Stimulated activated CD4-positive, alpha-beta T cell treated with anti-CD3 and anti-CD28 coated beads, Interleukin-2, amount 100 ng/mL, for 48 hours (primary cell): Measurements from ENCODE around the gene UBE2J2.

ENCODE experiments used
- DNase-seq, 2 donors: peaks; one replicate each; pipeline ENCODE4 v3.0.0-alpha.2; 2020

The UBE2J2 gene

GRCh38 chr1:1225238-1225845 lies 48.3 kb downstream of the UBE2J2 start:
- no peak for DNase-seq

DNA sequence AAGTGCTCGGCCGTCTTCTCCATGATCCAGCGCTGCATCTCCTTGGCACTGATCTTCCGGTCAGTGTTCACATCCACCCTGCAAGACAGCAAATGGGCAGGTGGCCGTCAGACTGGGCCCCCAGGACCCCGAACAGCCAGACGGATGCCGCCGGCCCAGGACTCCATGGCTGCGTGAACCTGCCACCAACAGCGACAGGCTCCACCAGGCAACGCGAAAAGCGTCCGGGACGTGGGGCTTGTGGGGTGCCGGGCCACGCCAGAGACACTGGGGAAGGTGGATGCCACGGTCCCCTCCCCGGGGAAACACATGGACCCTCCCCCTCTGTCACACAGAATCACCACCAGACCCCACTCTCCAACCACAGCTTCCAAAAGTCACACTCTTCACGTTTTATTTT lies 49.8 kb downstream of the UBE2J2 start:
- no peak for DNase-seq

GRCh38 chr1:1223321-1223720 lies 50.3 kb downstream of the UBE2J2 start:
- DNase-seq = no peak

- no peak for DNase-seq
These were observed 51.0 kb downstream of the UBE2J2 start for GRCh38 chr1:1222575-1223225.

- DNase-seq = no peak
These were observed 51.6 kb downstream of the UBE2J2 start for GRCh38 chr1:1221887-1222574.

DNA sequence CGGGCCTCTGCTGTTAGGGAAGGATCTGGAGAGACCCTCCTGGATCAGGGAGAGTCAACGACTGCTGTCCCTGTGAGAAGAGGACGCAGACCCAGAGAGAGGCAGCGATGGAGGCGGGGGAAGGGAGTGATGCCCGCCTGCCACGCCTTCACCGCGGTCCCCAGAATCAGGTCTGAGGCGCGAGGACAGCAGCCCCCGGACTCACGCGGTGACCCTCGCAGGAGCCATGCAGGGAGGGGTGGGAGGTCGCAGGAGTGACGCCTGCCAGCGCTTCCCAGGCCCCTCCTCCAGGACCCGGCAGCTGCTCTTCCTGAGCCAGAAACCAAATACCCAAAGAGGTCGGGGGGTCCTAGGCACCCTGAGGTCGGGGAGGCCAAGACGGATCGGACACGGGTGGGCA lies 53.5 kb downstream of the UBE2J2 start:
- no peak for DNase-seq

GRCh38 chr1:1219341-1219740 lies 54.3 kb downstream of the UBE2J2 start:
- no peak for DNase-seq

GRCh38 chr1:1218524-1219200 lies 55.0 kb downstream of the UBE2J2 start:
- DNase-seq = no peak

DNA sequence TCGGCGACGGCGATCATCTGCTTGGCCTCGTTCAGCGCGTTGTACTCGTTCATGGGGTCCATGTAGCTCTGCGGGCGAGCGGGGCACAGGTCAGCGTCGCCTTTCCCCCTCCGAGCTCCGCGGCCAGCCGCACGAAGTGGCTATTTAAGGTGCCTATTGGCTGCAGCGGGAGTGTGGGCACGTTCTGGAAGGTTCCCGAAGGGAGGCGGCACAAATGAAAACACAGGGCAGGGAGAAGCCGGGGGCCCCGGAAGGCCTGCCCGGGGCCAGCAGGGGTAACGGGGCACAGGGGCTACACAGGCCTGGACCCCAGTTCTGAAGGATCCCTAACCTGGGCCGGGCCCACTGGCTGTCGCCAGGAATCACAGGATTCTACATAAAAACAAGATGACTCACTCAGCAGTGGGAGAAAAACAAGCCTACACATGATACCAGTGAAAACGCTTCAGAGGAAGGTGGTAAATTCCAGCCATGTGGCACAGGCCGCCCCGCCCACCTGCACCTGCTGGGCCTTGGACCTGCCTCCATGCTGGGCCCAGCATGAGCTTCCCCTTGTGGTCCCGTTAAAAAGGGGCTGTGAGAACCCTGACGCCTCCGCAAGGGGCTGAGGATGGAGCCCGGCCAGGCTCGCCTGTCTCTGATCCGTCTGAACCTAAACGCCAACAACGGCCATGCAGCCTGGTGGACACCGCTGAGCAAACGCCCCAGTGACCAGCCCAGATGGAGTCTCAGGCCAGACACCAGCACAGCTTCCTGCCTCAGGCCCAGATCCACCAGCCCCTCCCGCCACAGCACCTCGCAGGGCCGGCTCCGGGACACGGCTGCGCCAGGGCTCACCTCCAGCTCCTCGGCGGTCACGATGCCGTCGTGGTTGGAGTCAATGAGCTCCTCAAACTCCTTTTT lies 55.8 kb downstream of the UBE2J2 start:
- DNase-seq = no peak

DNA sequence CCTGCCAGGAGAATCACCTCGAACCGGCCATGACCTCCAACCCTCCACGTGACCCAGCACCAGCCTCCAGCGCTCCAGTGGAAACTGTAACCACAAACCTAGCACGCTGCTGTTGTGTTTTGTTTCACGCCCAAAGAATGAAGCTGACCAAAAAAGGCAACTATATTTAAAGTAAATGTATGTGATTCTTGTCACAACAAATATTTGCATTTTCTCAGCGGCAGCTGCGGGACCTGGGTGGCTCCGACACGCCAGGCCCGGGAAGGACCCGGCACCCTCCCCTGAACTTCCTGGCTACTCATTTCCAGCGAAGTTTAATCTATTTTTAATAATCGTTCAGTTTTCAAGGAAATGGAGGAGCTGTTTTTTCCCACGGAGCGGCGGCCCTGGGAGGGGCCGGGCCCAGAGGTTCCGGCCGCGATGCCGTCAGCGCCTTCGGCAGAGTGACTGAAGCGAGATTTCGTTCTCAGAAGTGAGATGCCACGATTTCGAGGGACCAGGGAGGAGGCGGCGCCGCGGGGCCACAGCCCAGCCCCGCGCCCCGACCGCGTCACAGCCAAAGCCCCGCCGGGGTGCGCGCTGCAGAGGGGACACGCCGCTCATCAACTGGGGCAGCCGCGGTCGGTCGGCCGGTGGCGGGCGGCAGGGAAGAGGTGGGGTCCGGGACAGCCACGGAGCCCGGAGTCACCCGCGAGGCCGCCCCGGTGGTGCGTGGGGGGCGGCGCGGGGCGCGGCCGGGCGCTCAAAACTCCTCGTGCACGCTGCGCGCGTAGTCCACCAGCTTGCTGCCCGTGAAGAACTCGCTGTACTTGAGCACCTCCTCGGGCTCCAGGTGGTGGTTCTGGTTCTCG lies 56.7 kb downstream of the UBE2J2 start:
- no peak for DNase-seq

GRCh38 chr1:1215881-1216605 lies 57.6 kb downstream of the UBE2J2 start:
- no peak for DNase-seq

GRCh38 chr1:1215080-1215676 lies 58.5 kb downstream of the UBE2J2 start:
- DNase-seq = no peak

DNA sequence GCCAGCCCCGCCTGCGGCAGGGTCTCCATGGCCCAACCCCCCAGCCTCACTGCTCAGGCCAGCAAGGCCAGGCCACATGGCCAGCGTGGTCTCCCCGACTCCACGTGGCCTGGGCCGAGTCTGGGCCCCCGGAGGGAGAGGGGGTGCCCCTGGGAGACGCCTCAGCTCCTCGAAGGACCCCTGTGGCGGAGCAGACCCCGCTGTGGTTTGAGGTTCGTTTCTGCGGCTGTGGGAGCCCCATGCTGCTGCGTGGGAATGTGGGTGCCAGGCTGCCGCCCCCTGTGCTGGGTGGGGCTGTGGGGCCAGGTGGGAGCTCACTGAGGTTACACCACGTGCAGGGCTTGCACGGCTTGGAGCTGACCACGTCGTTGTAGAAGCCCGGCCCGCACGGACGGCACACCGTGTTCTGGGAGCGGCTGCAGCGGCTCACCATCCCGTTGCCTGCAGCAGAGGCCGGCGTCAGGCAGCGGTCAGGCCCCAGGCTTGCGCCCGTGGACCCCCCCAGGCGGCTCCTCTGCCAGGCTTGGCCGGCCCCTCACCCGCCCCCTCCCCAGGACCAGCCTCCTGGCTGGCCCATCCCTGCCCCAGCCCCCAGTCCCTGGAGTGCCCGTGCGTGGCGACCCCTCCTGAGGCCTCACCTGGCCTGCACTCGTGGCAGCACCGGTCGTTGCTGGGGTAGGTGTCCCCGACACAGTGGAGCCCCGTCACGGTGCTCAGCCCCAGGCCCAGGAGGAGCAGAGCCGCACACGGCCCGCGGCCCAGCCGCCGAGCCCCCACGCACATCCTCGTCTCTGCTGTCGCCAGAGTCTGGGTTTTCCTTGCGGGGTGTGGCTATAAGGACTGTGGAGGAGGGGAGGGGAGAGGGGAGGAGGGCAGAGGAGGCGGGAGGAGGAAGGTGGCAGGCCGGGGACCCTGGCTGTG lies 60.0 kb downstream of the UBE2J2 start, which contains the start of gene TNFRSF4:
TSS of gene TNFRSF4 (minus strand) at position 809 of the 921 bp plus-strand sequence. CDS start at position 783, 26 bp downstream.
- no peak for DNase-seq

DNA sequence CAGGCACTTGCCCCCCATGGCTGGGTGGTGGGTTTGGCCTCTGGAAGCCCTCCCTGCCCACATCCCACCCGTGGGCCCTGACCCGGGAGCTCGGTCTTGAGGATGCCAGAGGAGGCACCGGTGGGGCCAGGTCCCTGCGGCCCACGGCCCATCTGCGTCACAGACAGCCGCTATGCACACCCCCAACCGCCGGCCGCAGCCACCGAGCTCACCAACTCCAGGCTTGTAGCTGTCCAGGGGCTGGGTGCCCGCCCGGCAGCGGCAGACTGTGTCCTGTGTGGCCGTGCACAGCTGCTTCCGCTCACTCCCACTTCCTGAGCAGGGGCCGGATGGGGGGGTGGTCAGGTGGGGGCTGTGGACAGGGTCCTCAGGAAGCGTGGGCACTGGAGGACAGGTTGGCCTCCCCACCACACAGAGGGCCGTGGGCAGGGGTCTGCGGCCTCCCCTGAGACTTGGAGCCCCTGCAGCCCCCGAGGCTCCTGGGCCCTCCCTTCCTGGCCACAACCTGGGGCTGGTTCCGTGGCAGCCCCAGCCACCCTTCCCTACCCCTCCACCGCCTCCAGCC lies 60.8 kb downstream of the UBE2J2 start:
- no peak for DNase-seq

GRCh38 chr1:1211541-1212441 lies 61.9 kb downstream of the UBE2J2 start:
- DNase-seq = no peak

GRCh38 chr1:1210726-1211540 lies 62.7 kb downstream of the UBE2J2 start:
- DNase-seq = no peak
